Brain microvascular endothelial cell (primary cell): ENCODE measurements around the gene KRT74.
A peak's percentile ranks its signal among the peaks of the same experiment; 100 is the strongest.

Source experiments
- DNase-seq: peaks from one replicate; pipeline ENCODE4 v3.0.0-alpha.2; 2020
- H3K27ac ChIP-seq: fragments of 250-450 bp; sonication (Bioruptor Pico); 2 replicates; pipeline ENCODE4 v1.5.1; 2020; ENCODE audit warnings: mild to moderate bottlenecking, moderate library complexity
- H3K27me3 ChIP-seq: fragments of 250-450 bp; sonication (Bioruptor Pico); replicated peaks from 2 replicates; pipeline ENCODE4 v1.5.1; 2020; ENCODE audit warnings: mild to moderate bottlenecking
- H3K36me3 ChIP-seq: fragments of 250-450 bp; sonication (Bioruptor Pico); replicated peaks from 2 replicates; pipeline ENCODE4 v1.5.1; 2020; ENCODE audit warnings: mild to moderate bottlenecking
- H3K4me3 ChIP-seq: 2 replicates; pipeline ENCODE4 v1.5.1; 2011; ENCODE audit warnings: low read depth, mild to moderate bottlenecking, control low read depth, low read length, moderate library complexity
- in situ Hi-C: cut with HindIII; loops from 2 replicates; pipeline ENCODE4 v1.10.0; 2017; ENCODE audit warnings: low sequenced_read_pairs, low pct_ligation_motif_present
- TF ChIP-seq, protein P1 (sequence below): IDR thresholded peaks from 2 replicates; pipeline ENCODE4 v1.5.1; 2011; ENCODE audit warnings: low read depth, mild to moderate bottlenecking, moderate library complexity, low read length, control low read depth, inconsistent platforms; ENCODE audit errors: missing control alignments

The KRT74 gene

DNA sequence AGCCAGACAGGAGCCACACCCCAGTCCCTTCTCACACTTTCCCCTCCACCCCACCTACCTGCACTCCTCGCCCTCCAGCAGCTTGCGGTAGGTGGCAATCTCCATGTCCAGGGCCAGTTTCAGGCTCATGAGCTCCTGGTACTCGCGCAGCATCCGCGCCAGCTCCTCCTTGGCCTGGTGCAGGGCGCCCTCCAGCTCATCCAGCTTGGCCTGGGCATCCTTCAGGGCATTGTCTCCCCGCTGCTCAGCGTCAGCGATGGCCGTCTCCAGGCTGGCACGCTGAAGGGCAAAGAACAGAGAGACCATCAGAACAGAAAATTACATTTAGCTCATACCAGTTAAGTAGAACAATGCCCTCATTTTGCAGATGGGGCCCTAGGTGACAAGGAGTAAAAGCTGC is 5.5 kb downstream of the KRT74 start:
- H3K27me3 ChIP-seq = peaks cover 9% of the 10 kb centered on the region
- H3K27ac ChIP-seq = no peak overlapping the region
- TF ChIP-seq, protein P1, sequence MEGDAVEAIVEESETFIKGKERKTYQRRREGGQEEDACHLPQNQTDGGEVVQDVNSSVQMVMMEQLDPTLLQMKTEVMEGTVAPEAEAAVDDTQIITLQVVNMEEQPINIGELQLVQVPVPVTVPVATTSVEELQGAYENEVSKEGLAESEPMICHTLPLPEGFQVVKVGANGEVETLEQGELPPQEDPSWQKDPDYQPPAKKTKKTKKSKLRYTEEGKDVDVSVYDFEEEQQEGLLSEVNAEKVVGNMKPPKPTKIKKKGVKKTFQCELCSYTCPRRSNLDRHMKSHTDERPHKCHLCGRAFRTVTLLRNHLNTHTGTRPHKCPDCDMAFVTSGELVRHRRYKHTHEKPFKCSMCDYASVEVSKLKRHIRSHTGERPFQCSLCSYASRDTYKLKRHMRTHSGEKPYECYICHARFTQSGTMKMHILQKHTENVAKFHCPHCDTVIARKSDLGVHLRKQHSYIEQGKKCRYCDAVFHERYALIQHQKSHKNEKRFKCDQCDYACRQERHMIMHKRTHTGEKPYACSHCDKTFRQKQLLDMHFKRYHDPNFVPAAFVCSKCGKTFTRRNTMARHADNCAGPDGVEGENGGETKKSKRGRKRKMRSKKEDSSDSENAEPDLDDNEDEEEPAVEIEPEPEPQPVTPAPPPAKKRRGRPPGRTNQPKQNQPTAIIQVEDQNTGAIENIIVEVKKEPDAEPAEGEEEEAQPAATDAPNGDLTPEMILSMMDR = no peak
- no peak for DNase-seq
- no peak overlapping the region for H3K4me3 ChIP-seq
- in situ Hi-C loops = no loop called here
- H3K36me3 ChIP-seq = no peaks in the 10 kb centered on the region

DNA sequence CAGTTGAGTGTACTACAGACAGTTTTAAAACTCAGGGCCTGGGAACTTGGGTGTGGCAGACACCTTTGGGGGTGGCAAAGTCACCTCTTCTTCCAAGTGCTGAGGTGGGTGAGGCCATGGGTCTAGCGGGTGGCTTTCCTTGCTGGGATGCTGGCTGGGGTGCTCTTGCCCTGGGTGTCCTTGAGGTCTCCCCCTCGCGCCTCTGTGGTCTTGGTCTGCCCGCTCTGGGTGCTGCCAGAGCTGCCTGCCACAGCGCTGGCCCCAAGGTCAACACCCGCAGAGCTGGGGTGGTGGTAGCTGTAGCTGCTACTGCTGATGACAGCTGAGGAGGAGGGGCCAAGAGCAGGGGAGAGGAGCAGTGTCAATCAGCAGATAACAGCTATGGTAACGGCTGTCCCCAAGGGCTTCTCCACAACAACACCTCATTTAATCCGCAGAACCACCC is 6.8 kb downstream of the KRT74 start:
- in situ Hi-C loops = no loop called here
- TF ChIP-seq, protein P1 = no peak
- Histone ChIP-seq H3K27ac (no peak overlapping the region), H3K36me3 (no peaks in the 10 kb centered on the region), H3K4me3 (no peak overlapping the region), H3K27me3 (peaks cover 9% of the 10 kb centered on the region)
- no peak for DNase-seq

DNA sequence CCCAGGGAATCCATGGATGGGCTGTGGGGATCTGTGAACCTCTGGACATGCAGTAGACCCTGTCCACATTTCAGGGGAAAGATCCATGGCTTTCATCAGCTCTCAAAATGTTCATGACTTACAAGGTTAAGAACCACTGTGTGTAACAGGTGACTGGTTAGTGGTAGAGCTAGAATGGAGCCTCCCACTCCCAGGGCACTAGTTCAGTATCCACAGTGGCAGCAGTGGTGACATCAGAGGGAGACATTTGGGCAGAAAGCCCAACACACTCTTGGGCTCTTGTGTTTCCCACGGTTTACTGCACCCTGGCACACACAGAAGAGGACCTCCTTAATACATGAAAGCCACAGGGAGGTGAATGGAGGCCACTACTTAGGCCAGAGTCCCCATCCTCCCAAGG is 9.1 kb downstream of the KRT74 start:
- in situ Hi-C loops = no loop called here
- no peak for DNase-seq
- no peak overlapping the region for H3K4me3 ChIP-seq
- TF ChIP-seq, protein P1 = no peak
- peaks cover 9% of the 10 kb centered on the region for H3K27me3 ChIP-seq
- no peak overlapping the region for H3K27ac ChIP-seq
- H3K36me3 ChIP-seq = no peaks in the 10 kb centered on the region

DNA sequence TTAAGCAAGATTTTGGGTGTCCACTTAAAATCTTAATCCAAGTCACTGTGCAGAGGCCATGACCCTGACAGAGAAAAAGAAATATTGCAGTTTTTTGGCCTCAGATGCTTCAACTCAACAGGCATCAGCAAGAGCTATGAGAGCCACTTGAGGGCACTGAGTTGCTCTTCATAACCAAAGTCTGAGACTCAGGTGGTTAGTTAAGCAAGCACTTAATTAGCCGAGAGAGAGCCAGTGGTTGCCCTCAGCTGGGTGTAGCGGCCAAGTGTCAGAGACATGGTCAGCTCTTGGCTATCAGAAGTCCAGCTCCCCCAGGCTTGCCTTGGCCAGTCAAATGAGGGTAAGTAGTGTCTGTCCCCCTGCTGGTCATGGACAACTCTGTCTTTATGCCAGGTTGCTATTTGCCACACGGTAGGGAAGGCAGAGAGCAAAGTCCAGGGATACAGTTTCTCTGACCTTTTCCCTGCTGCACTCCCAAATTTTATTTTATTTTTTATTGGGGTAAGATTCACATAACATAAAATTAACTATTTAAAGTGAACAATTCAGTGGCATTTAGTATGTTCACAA is 11.7 kb downstream of the KRT74 start:
- in situ Hi-C loops = no loop called here
- peak; percentile 2 for DNase-seq
- TF ChIP-seq, protein P1 = peak; percentile 68

GRCh38 chr12:52559979-52560378 is 13.7 kb downstream of the KRT74 start:
- Histone ChIP-seq H3K36me3 (no peaks in the 10 kb centered on the region), H3K27ac (no peak overlapping the region), H3K27me3 (peaks cover 4% of the 10 kb centered on the region), H3K4me3 (no peak overlapping the region)
- DNase-seq = no peak
- in situ Hi-C loops = no loop called here
- TF ChIP-seq, protein P1 = no peak

More for the DNA sequence above, 11.7 kb downstream of the KRT74 start:
- H3K27ac ChIP-seq = no peak overlapping the region
- H3K4me3 ChIP-seq = no peak overlapping the region
- peaks cover 8% of the 10 kb centered on the region for H3K27me3 ChIP-seq
- H3K36me3 ChIP-seq = no peaks in the 10 kb centered on the region
